Mesendoderm (in vitro differentiated cells): Measurements from ENCODE around the gene GTF2IRD2.
"Not testable (repeated sequence)": the region's sequence is repeated elsewhere in the genome, so short reads cannot be mapped to it uniquely, and the experiment has no call there.

Experiments used
- DNase-seq: peaks from one replicate; pipeline ENCODE4 v3.0.0; 2013
- H2AK5ac ChIP-seq: 2 replicates; pipeline ENCODE4 v1.6.1; 2013; ENCODE audit warnings: low read length, inconsistent platforms
- H2BK120ac ChIP-seq: 2 replicates; pipeline ENCODE4 v1.6.1; 2013; ENCODE audit warnings: low read depth, mild to moderate bottlenecking, low read length, moderate library complexity, mixed read lengths
- H2BK15ac ChIP-seq: replicated peaks from 2 replicates; pipeline ENCODE4 v1.6.1; 2013; ENCODE audit warnings: low read depth, mild to moderate bottlenecking, moderate library complexity
- H2BK5ac ChIP-seq: 2 replicates; pipeline ENCODE4 v1.6.1; 2013; ENCODE audit warnings: low read length, inconsistent platforms
- H3K18ac ChIP-seq: 2 replicates; pipeline ENCODE4 v1.6.1; 2013; ENCODE audit warnings: mild to moderate bottlenecking, low read length, mixed read lengths
- H3K23ac ChIP-seq: one replicate; pipeline ENCODE4 v1.6.1; 2013; ENCODE audit warnings: low read length
- H3K27ac ChIP-seq: 2 replicates; pipeline ENCODE4 v1.5.1; 2013; ENCODE audit warnings: low read depth, mild to moderate bottlenecking, inconsistent platforms, low read length, moderate library complexity
- H3K27me3 ChIP-seq: 2 replicates; pipeline ENCODE4 v1.6.1; 2013; ENCODE audit warnings: low read length, control low read depth, mild to moderate bottlenecking, inconsistent platforms; ENCODE audit not compliant: insufficient read depth, poor library complexity
- H3K36me3 ChIP-seq: 2 replicates; pipeline ENCODE4 v1.6.1; 2013; ENCODE audit warnings: low read length, inconsistent platforms; ENCODE audit not compliant: control insufficient read depth, insufficient read depth
- H3K4ac ChIP-seq: one replicate; pipeline ENCODE4 v1.6.1; 2013; ENCODE audit warnings: low read depth, mild to moderate bottlenecking, low read length, moderate library complexity
- H3K4me1 ChIP-seq: 2 replicates; pipeline ENCODE4 v1.6.1; 2013; ENCODE audit warnings: low read depth, low read length, inconsistent platforms; ENCODE audit not compliant: control insufficient read depth
- H3K4me2 ChIP-seq: 2 replicates; pipeline ENCODE4 v1.6.1; 2013; ENCODE audit warnings: low read length
- H3K4me3 ChIP-seq: 2 replicates; pipeline ENCODE4 v1.5.1; 2013; ENCODE audit warnings: mild to moderate bottlenecking, low read length
- H3K56ac ChIP-seq: one replicate; pipeline ENCODE4 v1.6.1; 2013; ENCODE audit warnings: low read length
- H3K79me1 ChIP-seq: 2 replicates; pipeline ENCODE4 v1.6.1; 2013; ENCODE audit warnings: low read length, inconsistent platforms
- H3K79me2 ChIP-seq: 2 replicates; pipeline ENCODE4 v1.6.1; 2013; ENCODE audit warnings: mild to moderate bottlenecking, low read length; ENCODE audit not compliant: control insufficient read depth, insufficient read depth
- H3K9ac ChIP-seq: 2 replicates; pipeline ENCODE4 v1.6.1; 2013; ENCODE audit warnings: low read length, inconsistent platforms
- H4K5ac ChIP-seq: one replicate; pipeline ENCODE4 v1.6.1; 2013; ENCODE audit warnings: low read length
- H4K8ac ChIP-seq: one replicate; pipeline ENCODE4 v1.6.1; 2013; ENCODE audit warnings: low read depth, mild to moderate bottlenecking, control low read depth, low read length, moderate library complexity
- WGBS: extraction: QIAGEN DNeasy Blood & Tissue Kit; methylation state at CpG from one replicate; pipeline ENCODE4 v1.1.7; 2013; ENCODE audit warnings: low lambda C conversion rate, missing lambda C conversion rate; ENCODE audit not compliant: insufficient coverage; ENCODE audit errors: extremely low coverage; 5-methylcytosine and 5-hydroxymethylcytosine counted together

Gene GTF2IRD2

DNA sequence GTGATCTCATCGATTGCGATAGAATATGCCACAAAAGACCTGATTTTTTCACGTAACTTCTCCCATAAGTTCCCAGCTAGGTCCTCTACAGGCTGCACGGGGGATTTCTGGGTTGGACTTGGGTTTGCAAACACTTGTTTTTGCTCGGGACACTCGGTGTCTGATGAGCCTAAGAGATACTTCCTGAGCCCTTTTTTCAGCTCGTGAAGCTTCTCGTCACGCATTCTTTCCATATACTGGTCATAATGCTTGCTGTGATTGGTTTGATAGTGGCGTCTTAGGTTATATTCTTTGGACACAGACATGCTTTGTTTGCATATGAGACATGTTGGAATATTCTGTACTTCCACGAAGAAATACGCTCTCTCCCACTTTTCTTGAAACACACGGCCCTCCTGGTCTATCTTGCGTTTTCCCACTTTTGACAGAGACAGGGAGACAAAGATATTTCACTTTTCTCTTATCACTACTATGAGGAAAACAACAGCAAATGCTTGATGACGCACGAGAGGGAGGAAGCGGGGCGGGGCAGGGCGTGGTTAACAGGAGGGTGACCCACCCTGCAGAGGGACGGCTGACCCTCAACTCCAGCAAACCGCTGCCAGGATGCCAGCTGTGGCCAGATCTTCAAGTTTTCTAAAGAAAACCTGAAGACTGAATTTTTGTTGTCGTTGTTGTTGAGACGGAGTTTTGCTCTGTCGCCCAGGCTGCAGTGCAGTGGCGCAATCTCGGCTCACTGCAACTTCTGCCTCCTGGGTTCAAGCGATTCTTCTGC is 53.4 kb downstream of the GTF2IRD2 start:
- not testable (repeated sequence) for H3K4me3 ChIP-seq, H3K27ac ChIP-seq, H4K5ac ChIP-seq, H3K79me2 ChIP-seq, H3K36me3 ChIP-seq, H2BK15ac ChIP-seq, H3K56ac ChIP-seq, H3K23ac ChIP-seq, H2AK5ac ChIP-seq, H3K27me3 ChIP-seq, H3K4me2 ChIP-seq, H3K4ac ChIP-seq, H3K18ac ChIP-seq, H3K4me1 ChIP-seq, DNase-seq, H4K8ac ChIP-seq, H3K79me1 ChIP-seq, H3K9ac ChIP-seq, H2BK5ac ChIP-seq, H2BK120ac ChIP-seq
- no CpG with 5 or more reads among the region's 27 CpGs for WGBS

DNA sequence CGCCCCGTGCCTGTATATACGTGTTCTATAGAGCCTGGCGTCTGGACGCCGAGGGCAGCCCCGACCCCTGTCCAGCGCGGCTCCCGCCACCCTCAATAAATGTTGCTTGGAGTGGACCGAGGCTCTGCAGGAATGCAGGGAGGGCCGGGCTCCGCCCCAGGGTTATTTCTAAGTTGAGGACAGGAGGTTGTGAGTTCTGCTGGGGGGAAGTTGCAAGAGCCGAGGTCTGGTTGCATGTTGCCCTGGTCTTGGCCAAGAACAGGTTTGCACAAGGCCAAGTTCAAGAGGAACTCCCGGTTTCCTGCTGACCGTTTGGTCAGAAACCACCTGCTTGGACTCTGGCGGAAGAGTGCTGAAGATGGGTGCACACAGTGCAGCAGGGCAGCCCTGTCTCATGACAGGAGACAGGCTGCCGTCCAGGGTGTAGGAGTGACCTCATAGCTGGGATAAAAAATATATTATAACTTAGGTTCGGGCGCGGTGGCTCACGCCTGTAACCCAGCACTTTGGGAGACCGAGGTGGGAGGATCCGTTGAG is 62.1 kb downstream of the GTF2IRD2 start:
- H3K56ac ChIP-seq, H4K5ac ChIP-seq, H3K4me3 ChIP-seq, H3K9ac ChIP-seq, H3K18ac ChIP-seq, H3K4me2 ChIP-seq, H3K79me2 ChIP-seq, H3K27me3 ChIP-seq, H3K4me1 ChIP-seq, H2BK15ac ChIP-seq, H2BK5ac ChIP-seq, H3K27ac ChIP-seq, DNase-seq, H4K8ac ChIP-seq, H3K23ac ChIP-seq, H2AK5ac ChIP-seq, H3K36me3 ChIP-seq, H2BK120ac ChIP-seq, H3K79me1 ChIP-seq, H3K4ac ChIP-seq: not testable (repeated sequence)
- no CpG with 5 or more reads among the region's 24 CpGs for WGBS

DNA sequence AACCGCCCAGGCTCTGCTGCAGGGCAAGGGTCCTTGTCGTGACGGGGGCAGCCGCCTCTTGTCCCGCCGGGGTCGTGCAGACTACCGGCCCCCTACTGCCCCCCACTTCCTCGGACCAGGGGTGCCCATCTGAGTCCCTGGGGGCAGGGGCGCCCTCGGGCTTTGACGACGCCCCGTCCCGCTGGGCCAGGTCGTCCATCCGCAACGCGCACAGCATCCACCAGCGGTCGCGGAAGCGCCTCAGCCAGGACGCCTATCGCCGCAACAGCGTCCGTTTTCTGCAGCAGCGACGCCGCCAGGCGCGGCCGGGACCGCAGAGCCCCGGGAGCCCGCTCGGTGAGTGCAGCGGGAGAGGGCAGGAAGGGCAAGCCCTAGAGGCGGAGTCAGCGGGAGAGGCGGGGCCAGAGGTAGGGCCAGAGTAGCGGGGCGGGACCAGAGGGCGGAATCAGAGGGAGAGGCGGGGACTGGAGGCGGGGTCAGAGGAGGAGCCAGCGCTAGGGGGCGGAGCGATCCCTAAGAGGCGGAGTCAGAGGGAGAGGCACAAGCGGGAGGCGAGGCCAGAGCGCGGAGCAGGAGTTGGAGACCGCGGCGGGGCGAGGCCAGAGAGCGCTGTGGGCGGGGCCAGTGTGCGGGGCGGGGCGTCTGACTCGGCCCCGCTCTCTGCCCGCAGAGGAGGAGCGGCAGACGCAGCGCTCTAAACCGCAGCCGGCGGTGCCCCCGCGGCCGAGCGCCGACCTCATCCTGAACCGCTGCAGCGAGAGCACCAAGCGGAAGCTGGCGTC is 62.8 kb downstream of the GTF2IRD2 start:
- H4K5ac ChIP-seq, H3K27me3 ChIP-seq, H4K8ac ChIP-seq, H3K36me3 ChIP-seq, H3K23ac ChIP-seq, H3K4me2 ChIP-seq, H3K79me2 ChIP-seq, H3K79me1 ChIP-seq, H3K4ac ChIP-seq, H2BK15ac ChIP-seq, H2BK120ac ChIP-seq, H2AK5ac ChIP-seq, H3K4me3 ChIP-seq, H2BK5ac ChIP-seq, H3K27ac ChIP-seq, H3K18ac ChIP-seq, H3K9ac ChIP-seq, H3K4me1 ChIP-seq: not testable (repeated sequence)
- peak; percentile 82 for DNase-seq
- H3K56ac ChIP-seq = peak overlapping the region; percentile 34
- no CpG with 5 or more reads among the region's 82 CpGs for WGBS

DNA sequence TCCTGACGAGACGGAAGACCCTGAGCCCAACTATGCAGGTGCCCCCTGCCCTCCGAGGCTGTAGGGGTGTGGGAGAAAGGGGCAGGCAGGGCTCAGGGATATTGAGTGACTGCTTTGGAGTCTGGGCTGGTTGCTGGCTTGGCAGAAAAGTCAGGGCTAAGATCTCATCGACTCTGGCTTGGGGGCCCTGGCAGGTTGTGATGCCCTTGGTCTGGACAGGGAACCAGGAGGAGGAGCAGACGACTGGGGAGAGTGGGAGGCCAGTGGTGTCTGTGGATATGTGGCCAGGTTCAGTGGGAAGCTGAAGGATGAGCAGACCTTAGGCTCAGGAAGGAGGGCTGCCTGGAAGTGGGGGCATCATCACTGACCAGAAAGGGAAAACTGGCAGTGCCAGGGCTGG is 67.8 kb downstream of the GTF2IRD2 start:
- not testable (repeated sequence) for H3K4me3 ChIP-seq, H3K27ac ChIP-seq
- WGBS = no CpG with 5 or more reads among the region's 5 CpGs

GRCh38 chr7:74781746-74782145 is 69.7 kb downstream of the GTF2IRD2 start:
- not testable (repeated sequence) for H3K4me1 ChIP-seq, H3K27ac ChIP-seq, DNase-seq, H3K4me2 ChIP-seq, H3K23ac ChIP-seq, H3K4me3 ChIP-seq, H2BK15ac ChIP-seq, H3K79me1 ChIP-seq, H3K27me3 ChIP-seq, H2AK5ac ChIP-seq, H2BK120ac ChIP-seq, H4K5ac ChIP-seq, H3K4ac ChIP-seq, H3K9ac ChIP-seq, H2BK5ac ChIP-seq, H4K8ac ChIP-seq, H3K18ac ChIP-seq, H3K79me2 ChIP-seq, H3K56ac ChIP-seq, H3K36me3 ChIP-seq
- WGBS = no CpG with 5 or more reads among the region's 6 CpGs

More for the DNA sequence above, 67.8 kb downstream of the GTF2IRD2 start:
- not testable (repeated sequence) for H3K56ac ChIP-seq, H3K27me3 ChIP-seq, H3K18ac ChIP-seq, H3K23ac ChIP-seq, H3K79me2 ChIP-seq, H3K4me2 ChIP-seq, H2BK120ac ChIP-seq, H2AK5ac ChIP-seq, H3K9ac ChIP-seq, H3K4ac ChIP-seq, H3K79me1 ChIP-seq, H2BK5ac ChIP-seq, H3K36me3 ChIP-seq, H4K8ac ChIP-seq, H3K4me1 ChIP-seq, H2BK15ac ChIP-seq, H4K5ac ChIP-seq, DNase-seq
